ENCODE data around the gene KLK10. TPM values are rescaled to one million over a fixed set of nuclear protein-coding genes. Genes with fewer than 3 reads are reported as not detected.

Gene KLK10
- total and polyA plus RNA-seq, 10 of the 15 experiments (the other 5 are each of a cell fraction or from before 2014, with no cell fraction given), result not detected

DNA sequence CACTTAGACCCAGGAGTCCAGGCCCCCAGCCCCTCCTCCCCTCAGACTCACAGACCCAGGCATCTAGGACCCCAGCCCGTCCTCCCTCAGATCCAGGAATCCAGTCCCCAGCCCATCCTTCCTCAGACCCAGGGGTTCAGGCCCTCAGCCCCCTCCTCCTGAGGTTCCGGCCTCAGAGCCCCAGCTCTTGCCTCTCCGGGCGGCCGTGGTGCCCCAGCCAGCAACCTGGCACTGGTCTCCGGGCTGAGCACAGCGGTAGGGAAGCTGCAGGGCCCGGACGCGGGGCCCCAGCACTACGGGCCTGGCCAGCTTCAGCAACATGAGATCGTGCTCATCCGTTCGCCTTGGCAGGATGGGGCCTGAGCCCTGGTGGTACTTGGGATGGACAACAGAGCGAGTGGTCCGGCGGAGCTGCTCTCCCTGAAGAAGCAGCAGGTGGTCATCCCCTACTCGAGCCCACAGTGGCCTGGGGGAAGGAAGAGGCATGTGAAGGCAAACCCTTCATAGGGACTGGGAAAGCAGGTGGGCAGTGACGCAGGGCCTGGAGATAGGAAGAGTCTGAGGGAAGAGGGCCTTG lies 3.7 kb downstream of the KLK10 start (continued):
- TF ChIP-seq, protein P1, sequence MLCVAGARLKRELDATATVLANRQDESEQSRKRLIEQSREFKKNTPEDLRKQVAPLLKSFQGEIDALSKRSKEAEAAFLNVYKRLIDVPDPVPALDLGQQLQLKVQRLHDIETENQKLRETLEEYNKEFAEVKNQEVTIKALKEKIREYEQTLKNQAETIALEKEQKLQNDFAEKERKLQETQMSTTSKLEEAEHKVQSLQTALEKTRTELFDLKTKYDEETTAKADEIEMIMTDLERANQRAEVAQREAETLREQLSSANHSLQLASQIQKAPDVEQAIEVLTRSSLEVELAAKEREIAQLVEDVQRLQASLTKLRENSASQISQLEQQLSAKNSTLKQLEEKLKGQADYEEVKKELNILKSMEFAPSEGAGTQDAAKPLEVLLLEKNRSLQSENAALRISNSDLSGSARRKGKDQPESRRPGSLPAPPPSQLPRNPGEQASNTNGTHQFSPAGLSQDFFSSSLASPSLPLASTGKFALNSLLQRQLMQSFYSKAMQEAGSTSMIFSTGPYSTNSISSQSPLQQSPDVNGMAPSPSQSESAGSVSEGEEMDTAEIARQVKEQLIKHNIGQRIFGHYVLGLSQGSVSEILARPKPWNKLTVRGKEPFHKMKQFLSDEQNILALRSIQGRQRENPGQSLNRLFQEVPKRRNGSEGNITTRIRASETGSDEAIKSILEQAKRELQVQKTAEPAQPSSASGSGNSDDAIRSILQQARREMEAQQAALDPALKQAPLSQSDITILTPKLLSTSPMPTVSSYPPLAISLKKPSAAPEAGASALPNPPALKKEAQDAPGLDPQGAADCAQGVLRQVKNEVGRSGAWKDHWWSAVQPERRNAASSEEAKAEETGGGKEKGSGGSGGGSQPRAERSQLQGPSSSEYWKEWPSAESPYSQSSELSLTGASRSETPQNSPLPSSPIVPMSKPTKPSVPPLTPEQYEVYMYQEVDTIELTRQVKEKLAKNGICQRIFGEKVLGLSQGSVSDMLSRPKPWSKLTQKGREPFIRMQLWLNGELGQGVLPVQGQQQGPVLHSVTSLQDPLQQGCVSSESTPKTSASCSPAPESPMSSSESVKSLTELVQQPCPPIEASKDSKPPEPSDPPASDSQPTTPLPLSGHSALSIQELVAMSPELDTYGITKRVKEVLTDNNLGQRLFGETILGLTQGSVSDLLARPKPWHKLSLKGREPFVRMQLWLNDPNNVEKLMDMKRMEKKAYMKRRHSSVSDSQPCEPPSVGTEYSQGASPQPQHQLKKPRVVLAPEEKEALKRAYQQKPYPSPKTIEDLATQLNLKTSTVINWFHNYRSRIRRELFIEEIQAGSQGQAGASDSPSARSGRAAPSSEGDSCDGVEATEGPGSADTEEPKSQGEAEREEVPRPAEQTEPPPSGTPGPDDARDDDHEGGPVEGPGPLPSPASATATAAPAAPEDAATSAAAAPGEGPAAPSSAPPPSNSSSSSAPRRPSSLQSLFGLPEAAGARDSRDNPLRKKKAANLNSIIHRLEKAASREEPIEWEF (IDR thresholded peaks at IDR 0.05; ENCODE audit: insufficient replicate concordance, low read depth, low read length), result no peak
- TF ChIP-seq SREBF2 (IDR thresholded peaks at IDR 0.05; ENCODE audit: low read length) (no peak), NFYB (IDR thresholded peaks at IDR 0.05; ENCODE audit: insufficient read depth, low read depth, low read length) (no peak), RBBP5 (conservative IDR thresholded peaks at IDR 0.05) (no peak), SMC3 (IDR thresholded peaks at IDR 0.05; ENCODE audit: borderline replicate concordance, low read length) (no peak), ZNF207 (IDR thresholded peaks at IDR 0.05; ENCODE audit: borderline replicate concordance) (no peak), POLR2A (IDR thresholded peaks at IDR 0.05; ENCODE audit: low read depth, low read length) (no peak), ZSCAN29 (IDR thresholded peaks at IDR 0.05) (no peak), STAT3 (IDR thresholded peaks at IDR 0.05; ENCODE audit: low read depth, low read length) (no peak), POLR2AphosphoS2 (IDR thresholded peaks at IDR 0.05; ENCODE audit: low read depth, low read length) (no peak), PML (IDR thresholded peaks at IDR 0.05; ENCODE audit: low read length) (no peak), KLF5 (IDR thresholded peaks at IDR 0.05; ENCODE audit: partially characterized antibody) (no peak)
- TF ChIP-seq, protein P2, sequence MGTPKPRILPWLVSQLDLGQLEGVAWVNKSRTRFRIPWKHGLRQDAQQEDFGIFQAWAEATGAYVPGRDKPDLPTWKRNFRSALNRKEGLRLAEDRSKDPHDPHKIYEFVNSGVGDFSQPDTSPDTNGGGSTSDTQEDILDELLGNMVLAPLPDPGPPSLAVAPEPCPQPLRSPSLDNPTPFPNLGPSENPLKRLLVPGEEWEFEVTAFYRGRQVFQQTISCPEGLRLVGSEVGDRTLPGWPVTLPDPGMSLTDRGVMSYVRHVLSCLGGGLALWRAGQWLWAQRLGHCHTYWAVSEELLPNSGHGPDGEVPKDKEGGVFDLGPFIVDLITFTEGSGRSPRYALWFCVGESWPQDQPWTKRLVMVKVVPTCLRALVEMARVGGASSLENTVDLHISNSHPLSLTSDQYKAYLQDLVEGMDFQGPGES (IDR thresholded peaks at IDR 0.05), result no peak

All from GM12878 (cell line).